ENCODE measurements around the gene AATK. TPM values are rescaled to one million over a fixed set of nuclear protein-coding genes. Genes with fewer than 3 reads are reported as not detected.

The AATK gene
- total RNA-seq, 2 experiments from 2014 or later: 0.78 to 1.0 TPM

DNA sequence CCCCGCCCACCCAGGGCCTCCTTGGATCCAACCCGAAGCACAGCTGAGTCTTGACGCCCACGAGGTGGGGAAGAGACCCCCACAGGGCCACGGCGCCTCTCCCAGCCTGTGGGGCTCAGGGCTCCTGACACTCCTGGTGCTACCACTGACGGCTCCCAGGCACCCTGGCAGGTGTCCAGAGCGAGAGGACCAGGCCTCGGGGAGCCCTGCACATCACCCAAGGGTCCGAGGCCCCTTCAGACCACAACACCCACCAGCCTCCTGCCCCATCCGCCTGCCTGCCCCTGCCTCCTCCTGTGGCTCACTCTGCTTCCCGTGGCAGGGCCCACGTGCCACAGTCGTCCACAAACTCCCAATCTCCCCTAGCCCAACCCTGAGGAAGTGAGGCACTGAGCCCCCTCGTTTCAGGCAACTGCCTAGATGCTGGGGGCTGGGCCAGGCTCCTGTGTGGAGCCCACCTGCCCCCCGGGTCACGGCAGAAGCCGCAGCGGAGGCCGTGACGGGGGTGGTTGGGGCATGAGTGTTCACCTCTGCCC, 28.3 kb upstream of the AATK start:
- H3K27ac Mint-ChIP-seq: no peak overlapping the region
- ChIA-PET POLR2A (no interaction called here), CTCF (no interaction called here)
- no peak overlapping the region for H3K4me3 Mint-ChIP-seq
- peaks cover 2% of the 10 kb centered on the region for H3K36me3 Mint-ChIP-seq
- H3K27me3 Mint-ChIP-seq: no peaks in the 10 kb centered on the region
- no peaks in the 10 kb centered on the region for H3K4me1 Mint-ChIP-seq (ENCODE audit: low read depth)
- intact Hi-C loops (cut with micrococcal nuclease): no loop called here
- H3K9me3 Mint-ChIP-seq: no peaks in the 10 kb centered on the region
- no peak for DNase-seq

DNA sequence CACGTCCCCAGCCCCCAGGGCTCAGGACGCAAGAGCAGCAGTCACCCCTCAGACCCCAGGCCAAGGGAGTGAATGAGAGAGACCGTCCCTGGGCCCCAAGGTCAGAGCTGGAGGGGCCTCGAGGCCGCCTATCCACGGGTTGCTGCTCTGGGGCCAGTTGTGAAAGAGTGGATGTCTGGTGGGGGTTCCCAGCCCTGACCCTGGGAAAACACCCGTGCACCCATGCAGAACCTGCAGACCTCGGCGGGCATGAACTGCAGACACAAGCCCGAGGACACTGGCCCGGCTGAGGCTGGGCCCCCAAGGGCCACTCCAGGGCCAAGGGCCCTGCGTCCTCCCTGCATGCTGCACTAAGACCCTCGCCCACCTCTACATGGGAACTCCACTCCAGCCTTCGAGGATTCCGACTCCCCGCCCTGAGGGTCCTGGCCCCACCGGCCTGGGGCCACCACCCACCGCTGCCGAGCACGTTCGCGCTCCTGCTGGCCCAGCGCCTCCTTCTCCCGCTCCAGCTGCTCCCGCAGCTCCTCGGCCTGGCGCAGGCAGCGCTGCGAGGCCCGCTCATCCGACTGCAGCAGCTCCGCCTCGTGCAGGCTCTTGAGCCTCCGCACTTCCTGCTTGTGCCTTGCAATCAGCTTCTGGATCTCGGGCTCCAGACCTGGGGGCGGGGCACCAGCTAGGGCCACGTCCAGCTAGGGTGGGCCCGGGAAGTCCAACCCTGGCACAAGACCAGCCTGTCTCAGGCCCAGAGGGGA, 27.6 kb upstream of the AATK start:
- POLR2A ChIA-PET: no interaction called here

DNA sequence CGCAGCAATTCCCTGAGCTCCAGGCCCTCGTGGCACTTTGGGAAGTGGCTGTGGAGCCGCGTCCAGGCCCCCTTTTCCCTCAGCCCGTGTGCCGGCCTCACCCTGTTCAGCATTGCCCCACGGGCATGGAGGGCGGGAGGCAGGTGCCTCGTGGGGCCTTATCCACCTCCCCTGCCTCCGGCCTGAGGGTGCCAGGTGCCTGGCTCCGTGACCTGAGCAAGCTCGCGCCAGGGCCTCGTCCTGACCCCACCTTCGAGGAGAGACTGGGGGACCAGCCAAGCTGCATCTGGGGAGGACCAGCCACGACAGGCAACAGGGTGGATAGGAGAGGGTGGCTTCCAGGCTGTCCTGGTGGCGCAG, 27.0 kb upstream of the AATK start:
- Mint-ChIP-seq H3K9me3 (no peaks in the 10 kb centered on the region), H3K36me3 (peaks cover 2% of the 10 kb centered on the region), H3K4me3 (no peak overlapping the region), H3K27me3 (no peaks in the 10 kb centered on the region), H3K27ac (no peak overlapping the region), H3K4me1 (ENCODE audit: low read depth) (no peaks in the 10 kb centered on the region)
- intact Hi-C loops (cut with micrococcal nuclease): no loop called here
- no peak for DNase-seq
- CTCF ChIA-PET: no interaction called here
- POLR2A ChIA-PET: no interaction called here

More for the DNA sequence above, 27.6 kb upstream of the AATK start:
- Mint-ChIP-seq H3K4me3 (no peak overlapping the region), H3K27ac (no peak overlapping the region), H3K9me3 (no peaks in the 10 kb centered on the region), H3K27me3 (no peaks in the 10 kb centered on the region), H3K4me1 (ENCODE audit: low read depth) (no peaks in the 10 kb centered on the region), H3K36me3 (peaks cover 3% of the 10 kb centered on the region)
- no peak for DNase-seq
- intact Hi-C loops (cut with micrococcal nuclease): no loop called here
- CTCF ChIA-PET: no interaction called here

DNA sequence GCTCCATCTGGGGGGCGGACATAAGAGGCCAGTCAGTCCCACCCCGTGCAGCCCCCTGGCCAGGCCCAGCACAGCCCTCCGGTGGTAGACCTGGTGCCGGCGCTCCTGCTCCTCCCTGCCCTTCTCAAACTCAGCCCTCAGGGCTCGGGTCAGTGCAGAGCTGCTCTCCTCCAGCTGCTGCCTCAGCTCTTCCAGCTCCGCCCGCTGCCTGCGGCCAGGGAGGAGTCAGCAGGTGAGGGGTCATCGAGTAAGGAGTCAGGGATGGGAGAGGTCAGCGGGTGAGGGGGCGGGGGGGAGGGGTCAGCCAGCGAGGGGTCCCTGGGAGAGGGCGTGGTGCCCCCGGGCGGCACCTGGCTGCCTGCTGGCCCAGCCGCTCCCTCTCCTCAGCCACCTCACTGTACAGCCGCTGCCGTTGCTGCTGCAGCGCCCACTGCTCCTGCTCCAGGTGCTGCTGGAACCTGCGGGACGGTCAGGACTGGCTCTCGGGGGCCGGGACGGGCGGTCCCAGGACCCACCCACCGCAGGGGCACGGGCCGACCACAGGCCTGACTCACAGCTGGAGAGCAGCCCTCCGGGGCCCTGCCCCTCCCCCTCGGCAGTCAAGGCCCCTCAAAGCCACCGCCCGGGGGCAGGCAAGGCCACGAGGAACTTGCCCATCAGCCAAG, 26.5 kb upstream of the AATK start:
- peaks cover 2% of the 10 kb centered on the region for H3K36me3 Mint-ChIP-seq
- intact Hi-C loops (cut with micrococcal nuclease): no loop called here
- CTCF ChIA-PET: no interaction called here
- no peaks in the 10 kb centered on the region for H3K27me3 Mint-ChIP-seq
- POLR2A ChIA-PET: no interaction called here
- no peak overlapping the region for H3K4me3 Mint-ChIP-seq
- no peaks in the 10 kb centered on the region for H3K4me1 Mint-ChIP-seq (ENCODE audit: low read depth)
- no peak overlapping the region for H3K27ac Mint-ChIP-seq
- no peaks in the 10 kb centered on the region for H3K9me3 Mint-ChIP-seq
- DNase-seq: no peak

DNA sequence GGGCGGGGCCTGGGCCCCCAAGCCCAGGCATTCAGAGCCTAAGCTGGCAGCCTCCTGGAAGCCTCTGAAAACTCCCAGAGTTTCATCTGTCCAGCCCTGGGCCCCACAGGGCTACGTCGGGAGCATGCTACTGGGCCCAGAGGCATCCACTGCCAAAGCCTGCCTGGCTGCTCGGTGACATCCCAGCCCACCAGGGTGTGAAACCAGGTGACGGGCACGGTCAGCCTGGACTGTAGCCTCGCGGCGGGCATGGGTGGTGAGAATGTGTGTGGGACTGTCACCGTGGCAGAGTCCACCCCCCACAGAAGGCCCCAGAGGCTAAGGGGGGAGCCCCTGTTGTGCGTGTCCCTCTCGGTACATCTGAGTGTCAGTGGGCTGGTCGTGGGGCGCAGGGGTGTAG, 25.6 kb upstream of the AATK start:
- no peaks in the 10 kb centered on the region for H3K4me1 Mint-ChIP-seq (ENCODE audit: low read depth)
- DNase-seq: no peak
- no peaks in the 10 kb centered on the region for H3K27me3 Mint-ChIP-seq
- ChIA-PET POLR2A (no interaction called here), CTCF (no interaction called here)
- H3K36me3 Mint-ChIP-seq: peaks cover 2% of the 10 kb centered on the region
- no peaks in the 10 kb centered on the region for H3K9me3 Mint-ChIP-seq
- no peak overlapping the region for H3K4me3 Mint-ChIP-seq
- no peak overlapping the region for H3K27ac Mint-ChIP-seq
- intact Hi-C loops (cut with micrococcal nuclease): no loop called here

DNA sequence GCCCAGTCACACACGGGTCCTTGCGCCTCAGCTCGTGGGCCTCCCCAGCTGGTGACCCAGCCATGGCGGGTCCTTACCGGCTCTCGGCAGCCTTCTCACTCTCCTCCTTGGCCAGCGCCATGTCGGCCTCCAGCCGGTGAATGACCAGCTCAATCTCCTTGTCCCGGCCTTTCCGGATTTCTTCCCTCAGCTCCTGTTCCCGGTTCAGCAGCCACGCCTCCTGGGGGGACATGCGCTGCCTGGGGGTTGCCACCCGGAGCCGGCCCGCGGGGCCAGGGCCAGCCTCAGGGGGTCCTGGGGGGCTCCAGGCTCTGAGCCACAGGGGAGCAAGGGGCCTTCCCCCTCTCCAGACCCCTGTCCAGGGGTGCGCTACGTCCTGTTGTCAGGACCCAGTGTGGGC, 25.1 kb upstream of the AATK start:
- intact Hi-C loops (cut with micrococcal nuclease): no loop called here
- Mint-ChIP-seq H3K27me3 (no peaks in the 10 kb centered on the region), H3K36me3 (peaks cover 2% of the 10 kb centered on the region), H3K9me3 (no peaks in the 10 kb centered on the region), H3K4me1 (ENCODE audit: low read depth) (no peaks in the 10 kb centered on the region), H3K27ac (no peak overlapping the region), H3K4me3 (no peak overlapping the region)
- DNase-seq: no peak
- ChIA-PET POLR2A (no interaction called here), CTCF (interaction anchor here (1.1 kb wide), 1 partner anchor 16 kb away, joined by 3 read pairs; no protein-coding TSS in a partner anchor)

DNA sequence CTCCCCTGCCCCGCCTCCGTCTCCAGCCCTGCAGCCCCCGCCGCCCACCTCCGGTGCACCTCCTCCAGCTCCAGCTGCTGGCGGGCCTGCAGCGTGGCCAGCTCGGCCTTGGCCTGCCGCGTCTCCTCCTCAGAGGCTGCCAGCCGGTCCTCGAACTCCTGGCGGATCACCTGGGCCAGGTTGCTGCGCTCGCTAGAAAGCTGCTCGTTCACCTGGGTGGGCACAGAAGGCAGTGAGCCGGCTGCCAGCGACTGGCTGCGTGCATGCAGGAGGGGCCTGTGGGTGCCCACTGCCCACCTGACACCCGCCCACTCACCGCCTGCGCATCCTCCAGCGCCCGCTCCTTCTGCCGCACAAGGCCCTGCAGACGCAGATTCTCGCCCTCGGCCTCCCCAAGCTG, 24.6 kb upstream of the AATK start:
- H3K36me3 Mint-ChIP-seq: peaks cover 2% of the 10 kb centered on the region
- no peak for DNase-seq
- no peaks in the 10 kb centered on the region for H3K9me3 Mint-ChIP-seq
- CTCF ChIA-PET: interaction anchor here (1.1 kb wide), 1 partner anchor 15 kb away, joined by 3 read pairs; no protein-coding TSS in a partner anchor
- H3K4me1 Mint-ChIP-seq (ENCODE audit: low read depth): no peaks in the 10 kb centered on the region
- POLR2A ChIA-PET: no interaction called here
- no peak overlapping the region for H3K27ac Mint-ChIP-seq
- H3K27me3 Mint-ChIP-seq: no peaks in the 10 kb centered on the region
- intact Hi-C loops (cut with micrococcal nuclease): no loop called here
- no peak overlapping the region for H3K4me3 Mint-ChIP-seq

DNA sequence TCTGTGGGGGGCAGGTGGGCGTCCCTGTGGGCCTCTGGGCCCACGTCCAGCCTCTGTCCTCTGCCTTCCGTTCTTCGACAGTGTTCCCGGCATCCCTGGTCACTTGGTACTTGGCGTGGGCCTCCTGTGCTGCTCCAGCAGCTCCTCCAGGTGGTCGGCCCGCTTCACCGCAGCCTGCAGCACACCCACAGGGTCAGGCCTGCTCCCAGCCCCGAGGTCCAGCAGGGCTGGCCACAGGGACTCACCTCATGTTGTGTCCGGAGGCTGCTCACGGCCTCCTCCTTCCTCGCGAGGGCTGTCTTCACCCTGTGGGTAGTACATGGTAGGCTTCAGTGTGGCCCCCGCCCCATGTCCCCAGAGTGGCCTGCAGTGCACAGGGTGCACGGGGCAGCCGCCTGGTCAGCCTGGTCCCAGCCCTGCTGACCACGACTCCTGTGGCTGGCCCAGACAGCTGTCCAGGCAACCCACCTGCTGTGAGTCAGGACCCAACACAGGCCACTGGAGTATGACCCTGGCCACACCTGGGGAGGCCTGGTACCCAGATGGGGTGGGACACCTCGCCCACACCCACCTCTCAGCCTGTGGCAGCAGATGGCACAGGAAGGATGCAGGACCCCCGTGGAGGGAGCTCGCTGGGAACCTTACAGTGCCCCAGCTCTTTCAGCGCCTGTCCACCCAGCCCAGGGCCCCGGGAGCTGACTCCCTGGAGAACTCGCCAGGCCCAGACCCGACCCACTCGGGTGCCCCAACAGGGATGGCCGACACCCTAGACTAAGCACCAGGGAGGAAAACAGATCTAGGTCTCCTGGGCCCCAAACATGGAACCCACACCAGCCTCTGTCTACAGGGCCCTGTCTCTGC, 23.9 kb upstream of the AATK start:
- no peaks in the 10 kb centered on the region for H3K9me3 Mint-ChIP-seq
- H3K4me3 Mint-ChIP-seq: no peak overlapping the region
- H3K27me3 Mint-ChIP-seq: no peaks in the 10 kb centered on the region
- intact Hi-C loops (cut with micrococcal nuclease): no loop called here
- H3K4me1 Mint-ChIP-seq (ENCODE audit: low read depth): no peaks in the 10 kb centered on the region
- H3K27ac Mint-ChIP-seq: no peak overlapping the region
- no peak for DNase-seq
- peaks cover 2% of the 10 kb centered on the region for H3K36me3 Mint-ChIP-seq
- POLR2A ChIA-PET: interaction anchor here (0.9 kb wide), 1 partner anchor 10 kb away, joined by 3 read pairs; no protein-coding TSS in a partner anchor
- CTCF ChIA-PET: interaction anchor here (1.1 kb wide), 1 partner anchor 14 kb away, joined by 3 read pairs; no protein-coding TSS in a partner anchor

DNA sequence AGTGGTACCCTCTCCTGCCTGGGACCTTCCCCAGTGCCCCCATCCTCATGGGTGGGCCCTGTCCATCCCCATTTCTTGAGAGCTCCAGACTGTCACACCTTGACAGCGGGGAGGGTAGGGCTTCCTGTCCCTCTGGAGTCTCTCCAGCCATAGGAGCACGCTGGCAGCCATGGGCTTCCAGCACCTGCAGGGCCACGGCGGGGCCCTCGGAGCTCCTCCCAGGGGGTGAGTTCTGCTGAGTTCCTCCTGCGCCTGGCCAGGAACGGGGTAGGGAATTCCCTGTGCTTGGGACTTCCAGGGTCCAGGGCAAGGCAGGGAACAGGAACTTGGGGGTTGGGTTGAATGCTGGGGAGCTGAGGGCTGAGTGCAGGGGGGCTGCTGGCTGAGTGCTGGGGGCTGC, 23.0 kb upstream of the AATK start:
- Mint-ChIP-seq H3K27ac (no peak overlapping the region), H3K27me3 (no peaks in the 10 kb centered on the region), H3K4me1 (ENCODE audit: low read depth) (no peaks in the 10 kb centered on the region), H3K9me3 (no peaks in the 10 kb centered on the region), H3K36me3 (peaks cover 2% of the 10 kb centered on the region), H3K4me3 (no peak overlapping the region)
- intact Hi-C loops (cut with micrococcal nuclease): no loop called here
- ChIA-PET CTCF (no interaction called here), POLR2A (interaction anchor here (0.9 kb wide), 1 partner anchor 9 kb away, joined by 3 read pairs; no protein-coding TSS in a partner anchor)
- no peak for DNase-seq

DNA sequence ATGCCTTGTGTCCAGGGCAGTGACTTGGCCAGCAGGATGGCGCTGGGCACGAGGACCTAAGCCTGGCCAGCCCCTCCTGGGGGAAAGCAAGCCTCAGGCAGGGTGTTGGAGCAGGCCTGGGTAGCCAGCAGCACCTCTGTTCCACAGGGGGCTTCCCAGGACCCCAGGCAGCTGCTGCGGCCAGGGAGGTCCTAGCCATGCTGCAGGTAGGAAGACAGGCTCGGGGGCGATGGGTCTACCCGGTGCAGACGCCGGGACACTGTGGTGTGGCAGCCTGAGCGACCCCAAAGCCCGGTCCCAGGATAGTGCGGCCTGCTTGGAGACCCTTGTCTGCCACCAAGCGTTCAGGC, 22.4 kb upstream of the AATK start:
- CTCF ChIA-PET: no interaction called here
- Mint-ChIP-seq H3K4me1 (ENCODE audit: low read depth) (no peaks in the 10 kb centered on the region), H3K27ac (no peak overlapping the region), H3K36me3 (peaks cover 2% of the 10 kb centered on the region), H3K9me3 (no peaks in the 10 kb centered on the region), H3K4me3 (no peak overlapping the region), H3K27me3 (no peaks in the 10 kb centered on the region)
- POLR2A ChIA-PET: no interaction called here
- intact Hi-C loops (cut with micrococcal nuclease): no loop called here
- no peak for DNase-seq

DNA sequence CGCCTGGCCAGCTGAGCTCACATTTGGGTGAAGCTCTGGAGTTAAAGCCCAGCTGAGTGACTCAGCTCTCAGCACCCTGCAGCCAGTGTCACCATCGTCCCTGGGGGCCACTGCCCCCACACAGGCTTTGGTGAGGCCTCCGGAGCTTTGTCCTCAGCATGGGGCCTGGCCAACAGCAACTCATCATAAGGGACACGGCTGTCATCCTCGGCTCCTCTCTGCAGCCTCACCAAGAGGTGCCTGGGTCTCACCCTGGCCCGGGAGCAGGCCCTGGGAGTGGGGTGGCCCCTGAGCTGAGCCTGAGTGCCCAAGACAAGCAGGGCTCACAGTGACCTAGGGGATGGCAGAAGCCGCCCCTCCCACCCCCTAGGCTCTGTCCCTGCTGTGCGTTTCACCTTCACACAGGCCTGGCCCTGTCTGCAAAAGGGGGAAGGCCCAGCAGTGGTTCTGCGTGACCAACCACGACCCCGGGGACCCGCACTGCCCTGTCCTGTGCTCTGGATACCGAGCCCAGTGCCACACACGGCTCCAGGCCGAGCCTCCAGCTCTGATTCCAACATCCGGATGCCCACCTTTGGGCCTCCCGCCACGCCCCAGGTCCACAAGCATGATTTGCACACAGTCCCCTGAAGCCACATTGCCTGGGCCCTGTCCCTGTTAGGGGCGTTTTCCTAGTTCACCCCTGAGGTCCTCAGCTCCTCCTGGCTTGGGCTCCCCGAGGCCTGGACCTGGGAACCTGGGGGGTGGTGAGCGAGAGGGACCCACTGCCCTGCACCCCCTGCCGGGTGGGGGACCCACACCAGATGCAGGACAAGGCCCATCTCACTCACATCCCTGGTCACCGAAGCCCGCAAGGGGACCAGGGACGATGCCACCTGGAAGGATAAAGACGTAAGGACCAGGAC, 21.8 kb upstream of the AATK start:
- Mint-ChIP-seq H3K4me1 (ENCODE audit: low read depth) (no peaks in the 10 kb centered on the region), H3K27me3 (no peaks in the 10 kb centered on the region), H3K27ac (no peak overlapping the region), H3K4me3 (no peak overlapping the region), H3K9me3 (no peaks in the 10 kb centered on the region), H3K36me3 (peaks cover 2% of the 10 kb centered on the region)
- no peak for DNase-seq
- intact Hi-C loops (cut with micrococcal nuclease): no loop called here
- ChIA-PET POLR2A (no interaction called here), CTCF (no interaction called here)

Measured in activated CD4-positive, alpha-beta memory T cell treated with anti-CD3 and anti-CD28 coated beads for 36 hours (primary cell).